ENCODE results near the gene QDPR. TPM values are rescaled to one million over a fixed set of nuclear protein-coding genes. Genes with fewer than 3 reads are reported as not detected.
"Not testable (repeated sequence)": the region's sequence is repeated elsewhere in the genome, so short reads cannot be mapped to it uniquely, and the experiment has no call there.

QDPR gene
- total and polyA plus RNA-seq, 12 donors = 21.6 to 68.4 (median 54.9) TPM

- Histone ChIP-seq H3K4me3 (no peak overlapping the region), H3K36me3 (no peaks in the 10 kb centered on the region), H3K27me3 (no peaks in the 10 kb centered on the region), H3K27ac (no peak overlapping the region), H3K9me3 (no peaks in the 10 kb centered on the region), H3K4me1 (peaks cover 0 to 10% (median 3%) of the 10 kb centered on the region in 9 donors)
- TF ChIP-seq, protein P1, sequence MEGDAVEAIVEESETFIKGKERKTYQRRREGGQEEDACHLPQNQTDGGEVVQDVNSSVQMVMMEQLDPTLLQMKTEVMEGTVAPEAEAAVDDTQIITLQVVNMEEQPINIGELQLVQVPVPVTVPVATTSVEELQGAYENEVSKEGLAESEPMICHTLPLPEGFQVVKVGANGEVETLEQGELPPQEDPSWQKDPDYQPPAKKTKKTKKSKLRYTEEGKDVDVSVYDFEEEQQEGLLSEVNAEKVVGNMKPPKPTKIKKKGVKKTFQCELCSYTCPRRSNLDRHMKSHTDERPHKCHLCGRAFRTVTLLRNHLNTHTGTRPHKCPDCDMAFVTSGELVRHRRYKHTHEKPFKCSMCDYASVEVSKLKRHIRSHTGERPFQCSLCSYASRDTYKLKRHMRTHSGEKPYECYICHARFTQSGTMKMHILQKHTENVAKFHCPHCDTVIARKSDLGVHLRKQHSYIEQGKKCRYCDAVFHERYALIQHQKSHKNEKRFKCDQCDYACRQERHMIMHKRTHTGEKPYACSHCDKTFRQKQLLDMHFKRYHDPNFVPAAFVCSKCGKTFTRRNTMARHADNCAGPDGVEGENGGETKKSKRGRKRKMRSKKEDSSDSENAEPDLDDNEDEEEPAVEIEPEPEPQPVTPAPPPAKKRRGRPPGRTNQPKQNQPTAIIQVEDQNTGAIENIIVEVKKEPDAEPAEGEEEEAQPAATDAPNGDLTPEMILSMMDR (IDR thresholded peaks at IDR 0.05) = no peak
- 86 to 89% methylated on average over 10 of the region's 10 CpGs for WGBS, 2 donors
- intact Hi-C loops (cut with DNase I) = loop anchor here (5.0 to 10.0 kb wide), 6 partner anchors 34 to 1049 kb away; partner anchors contain the start of gene QDPR (in 1 of the 10)
- DNase-seq (no peak), ATAC-seq (no peak)
Observed at GRCh38 chr4:17546222-17546621, 34.3 kb upstream of the QDPR start.

DNA sequence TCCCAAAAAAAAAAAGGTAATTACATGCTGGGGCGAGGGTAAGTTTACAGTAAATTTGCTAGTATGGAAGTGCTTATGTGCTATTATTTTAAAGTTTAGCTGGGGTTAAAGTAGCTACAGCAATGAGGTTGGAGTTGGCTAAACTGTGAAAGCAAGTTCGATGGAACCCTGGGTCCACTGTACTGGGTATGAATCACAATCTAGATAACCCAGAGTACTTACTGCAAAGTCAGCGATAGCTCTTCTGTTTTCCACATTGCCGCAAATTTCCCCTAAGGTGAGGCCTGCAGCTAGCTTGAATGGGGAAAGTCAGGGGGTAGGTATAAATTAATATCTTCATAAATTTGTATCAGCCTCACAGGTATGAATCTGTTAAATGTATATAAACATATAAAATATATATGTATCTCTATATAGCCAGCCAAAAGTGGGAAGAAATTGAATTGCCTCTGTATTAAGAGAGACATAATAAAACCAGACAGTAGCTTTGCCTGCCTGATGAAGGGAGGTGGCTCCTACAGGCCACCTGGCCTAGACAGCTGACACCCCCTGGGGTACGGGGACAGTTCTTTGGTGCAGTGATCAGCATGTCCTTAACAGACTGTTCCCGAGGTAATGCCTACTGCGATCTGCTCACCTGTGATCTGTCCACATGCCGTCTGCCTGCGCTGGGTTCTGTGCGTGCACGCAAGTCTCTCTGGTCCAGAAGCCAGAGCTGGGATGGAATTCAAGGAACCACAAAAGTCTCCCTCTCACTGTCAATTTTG lies 33.7 kb upstream of the QDPR start:
- H3K36me3 ChIP-seq = no peaks in the 10 kb centered on the region
- TF ChIP-seq, protein P1 (IDR thresholded peaks at IDR 0.05) = no peak
- no peak for ATAC-seq
- H3K27me3 ChIP-seq = peaks cover 0 to 4% (median 0%) of the 10 kb centered on the region in 7 donors
- no peak overlapping the region for H3K4me3 ChIP-seq
- no peaks in the 10 kb centered on the region for H3K9me3 ChIP-seq
- DNase-seq = no peak
- intact Hi-C loops (cut with DNase I) = loop anchor here (5.0 to 10.0 kb wide), 6 partner anchors 33 to 1049 kb away; partner anchors contain the start of gene QDPR (in 1 of the 10)
- H3K4me1 ChIP-seq = peaks cover 0 to 10% (median 3%) of the 10 kb centered on the region in 9 donors
- 74 to 80% methylated on average over 11 of the region's 11 CpGs for WGBS, 2 donors
- no peak overlapping the region for H3K27ac ChIP-seq

- intact Hi-C loops (cut with DNase I) = loop anchor here (5.0 to 10.0 kb wide), 6 partner anchors 33 to 1050 kb away; partner anchors contain the start of gene QDPR (in 1 of the 10)
- WGBS, 2 donors = 44 to 54% methylated on average over 3 of the region's 3 CpGs
- TF ChIP-seq, protein P1 (IDR thresholded peaks at IDR 0.05) = no peak
- ATAC-seq (no peak), DNase-seq (no peak)
- Histone ChIP-seq H3K4me3 (no peak overlapping the region), H3K36me3 (no peaks in the 10 kb centered on the region), H3K9me3 (no peaks in the 10 kb centered on the region), H3K27ac (no peak overlapping the region), H3K27me3 (peaks cover 0 to 5% (median 0%) of the 10 kb centered on the region in 7 donors), H3K4me1 (peaks cover 0 to 10% (median 3%) of the 10 kb centered on the region in 9 donors)
Observed at GRCh38 chr4:17544831-17545234, 32.9 kb upstream of the QDPR start.

- Histone ChIP-seq H3K27me3 (peaks cover 0 to 5% (median 0%) of the 10 kb centered on the region in 7 donors), H3K4me3 (no peak overlapping the region), H3K36me3 (no peaks in the 10 kb centered on the region), H3K4me1 (peaks cover 0 to 10% (median 3%) of the 10 kb centered on the region in 9 donors), H3K9me3 (no peaks in the 10 kb centered on the region), H3K27ac (no peak overlapping the region)
- DNase-seq (no peak), ATAC-seq (peak in 1 of 8 donors; percentile 27)
- intact Hi-C loops (cut with DNase I) = loop anchor here in 5 of 10 donors (10.0 kb wide), 2 partner anchors 261 to 1051 kb away; no protein-coding TSS in a partner anchor
- TF ChIP-seq, protein P1 (IDR thresholded peaks at IDR 0.05) = no peak
- WGBS, 2 donors = 30 to 39% methylated on average over 6 of the region's 6 CpGs
Observed at GRCh38 chr4:17544205-17544604, 32.3 kb upstream of the QDPR start.

- H3K4me3 ChIP-seq; H3K9me3 ChIP-seq; ATAC-seq; intact Hi-C loops (cut with DNase I); H3K36me3 ChIP-seq; H3K27ac ChIP-seq; H3K4me1 ChIP-seq; H3K27me3 ChIP-seq; DNase-seq: not testable (repeated sequence)
- 91 to 92% methylated on average over 6 of the region's 6 CpGs for WGBS, 2 donors
Observed at GRCh38 chr4:17537060-17537459, 25.2 kb upstream of the QDPR start.

Measured in heart right ventricle (tissue), 16 donors.